Parathyroid adenoma (tissue), 2 donors: ENCODE measurements around the gene GPC6.

Source experiments
- H2AFZ ChIP-seq: fragments of 300-600 bp; sonication (generic); one replicate; pipeline ENCODE4 v1.7.0; 2017; ENCODE audit warnings: antibody characterized with exemption, mild to moderate bottlenecking
- H3K27ac ChIP-seq: fragments of 300-600 bp; sonication (generic); one replicate; pipeline ENCODE4 v1.7.0; 2017
- H3K27me3 ChIP-seq: fragments of 300-600 bp; sonication (generic); one replicate; pipeline ENCODE4 v1.7.0; 2017; ENCODE audit warnings: low read length; ENCODE audit not compliant: control insufficient read depth, insufficient read depth
- H3K36me3 ChIP-seq: fragments of 300-600 bp; sonication (generic); one replicate; pipeline ENCODE4 v1.7.0; 2017; ENCODE audit warnings: low read length; ENCODE audit not compliant: control insufficient read depth, insufficient read depth
- H3K4me1 ChIP-seq: fragments of 300-600 bp; sonication (generic); one replicate; pipeline ENCODE4 v1.7.0; 2017; ENCODE audit warnings: control low read depth
- H3K4me2 ChIP-seq: fragments of 300-600 bp; sonication (generic); one replicate; pipeline ENCODE4 v1.7.0; 2017; ENCODE audit warnings: low read length
- H3K4me3 ChIP-seq: fragments of 300-600 bp; sonication (generic); one replicate; pipeline ENCODE4 v1.7.0; 2017; ENCODE audit warnings: low read depth, low read length
- H3K79me2 ChIP-seq: fragments of 300-600 bp; sonication (generic); one replicate; pipeline ENCODE4 v1.7.0; 2017; ENCODE audit warnings: control low read depth
- H3K9ac ChIP-seq: fragments of 300-600 bp; sonication (generic); one replicate; pipeline ENCODE4 v1.7.0; 2017; ENCODE audit warnings: mild to moderate bottlenecking
- H3K9me3 ChIP-seq: fragments of 300-600 bp; sonication (generic); one replicate; pipeline ENCODE4 v1.7.0; 2017; ENCODE audit warnings: low read length; ENCODE audit not compliant: control insufficient read depth
- TF ChIP-seq, protein P1 (sequence below): fragments of 300-600 bp; sonication (generic); IDR thresholded peaks from one replicate; pipeline ENCODE4 v1.7.0; 2017; ENCODE audit warnings: antibody characterized with exemption, mild to moderate bottlenecking
- donor health status: primary hyperparathyroidism.

Gene GPC6

DNA sequence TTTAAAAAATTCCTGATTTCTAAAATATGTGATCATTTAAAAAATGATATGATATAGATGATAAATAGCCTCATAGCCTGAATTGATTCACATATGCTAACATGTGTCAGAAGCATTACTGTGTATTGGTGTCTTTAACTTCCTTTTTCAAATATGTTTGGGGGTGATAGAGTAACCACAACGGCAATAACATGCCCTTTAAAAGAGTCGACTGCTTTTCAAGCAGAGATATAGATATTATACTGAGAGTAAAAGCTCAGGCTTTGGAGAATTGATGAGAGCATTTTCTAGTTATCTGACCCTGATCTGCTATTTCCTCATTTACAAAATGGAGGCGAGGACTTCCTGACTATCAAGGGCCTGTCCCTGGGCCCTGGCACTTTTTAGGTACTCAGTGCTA lies 992.3 kb downstream of the GPC6 start:
- Histone ChIP-seq H3K9me3 (no peaks in the 10 kb centered on the region), H3K27me3 (no peaks in the 10 kb centered on the region), H3K4me2 (no peak overlapping the region), H3K79me2 (no peaks in the 10 kb centered on the region), H3K27ac (no peak overlapping the region), H3K36me3 (no peaks in the 10 kb centered on the region), H2AFZ (no peak overlapping the region), H3K4me1 (no peaks in the 10 kb centered on the region), H3K4me3 (no peak overlapping the region), H3K9ac (no peak overlapping the region)
- TF ChIP-seq, protein P1, sequence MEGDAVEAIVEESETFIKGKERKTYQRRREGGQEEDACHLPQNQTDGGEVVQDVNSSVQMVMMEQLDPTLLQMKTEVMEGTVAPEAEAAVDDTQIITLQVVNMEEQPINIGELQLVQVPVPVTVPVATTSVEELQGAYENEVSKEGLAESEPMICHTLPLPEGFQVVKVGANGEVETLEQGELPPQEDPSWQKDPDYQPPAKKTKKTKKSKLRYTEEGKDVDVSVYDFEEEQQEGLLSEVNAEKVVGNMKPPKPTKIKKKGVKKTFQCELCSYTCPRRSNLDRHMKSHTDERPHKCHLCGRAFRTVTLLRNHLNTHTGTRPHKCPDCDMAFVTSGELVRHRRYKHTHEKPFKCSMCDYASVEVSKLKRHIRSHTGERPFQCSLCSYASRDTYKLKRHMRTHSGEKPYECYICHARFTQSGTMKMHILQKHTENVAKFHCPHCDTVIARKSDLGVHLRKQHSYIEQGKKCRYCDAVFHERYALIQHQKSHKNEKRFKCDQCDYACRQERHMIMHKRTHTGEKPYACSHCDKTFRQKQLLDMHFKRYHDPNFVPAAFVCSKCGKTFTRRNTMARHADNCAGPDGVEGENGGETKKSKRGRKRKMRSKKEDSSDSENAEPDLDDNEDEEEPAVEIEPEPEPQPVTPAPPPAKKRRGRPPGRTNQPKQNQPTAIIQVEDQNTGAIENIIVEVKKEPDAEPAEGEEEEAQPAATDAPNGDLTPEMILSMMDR, result no peak

DNA sequence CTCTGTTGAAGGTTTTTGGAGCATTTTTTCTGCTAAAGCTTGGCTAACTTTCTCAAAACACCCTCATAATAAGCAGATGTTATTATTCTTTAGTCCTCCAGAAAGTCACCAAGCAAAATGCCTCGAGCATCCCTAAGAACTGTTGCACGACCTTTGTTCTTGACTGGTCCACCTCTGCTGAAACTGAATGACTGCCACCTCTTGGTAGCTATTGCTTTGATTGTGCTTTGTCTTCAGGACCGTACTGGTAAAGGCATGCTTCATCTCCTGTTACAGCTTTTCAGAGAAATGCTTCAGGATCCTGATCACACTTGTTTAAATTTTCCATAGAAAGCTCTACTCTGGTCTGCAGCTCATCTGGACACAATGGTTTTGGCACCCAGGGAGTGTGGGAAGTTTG lies 998.1 kb downstream of the GPC6 start:
- Histone ChIP-seq H3K4me2 (no peak overlapping the region), H3K4me1 (no peaks in the 10 kb centered on the region), H3K27me3 (no peaks in the 10 kb centered on the region), H2AFZ (no peak overlapping the region), H3K27ac (no peak overlapping the region), H3K4me3 (no peak overlapping the region), H3K9me3 (no peaks in the 10 kb centered on the region), H3K9ac (no peak overlapping the region), H3K36me3 (no peaks in the 10 kb centered on the region), H3K79me2 (no peaks in the 10 kb centered on the region)
- TF ChIP-seq, protein P1, result no peak

DNA sequence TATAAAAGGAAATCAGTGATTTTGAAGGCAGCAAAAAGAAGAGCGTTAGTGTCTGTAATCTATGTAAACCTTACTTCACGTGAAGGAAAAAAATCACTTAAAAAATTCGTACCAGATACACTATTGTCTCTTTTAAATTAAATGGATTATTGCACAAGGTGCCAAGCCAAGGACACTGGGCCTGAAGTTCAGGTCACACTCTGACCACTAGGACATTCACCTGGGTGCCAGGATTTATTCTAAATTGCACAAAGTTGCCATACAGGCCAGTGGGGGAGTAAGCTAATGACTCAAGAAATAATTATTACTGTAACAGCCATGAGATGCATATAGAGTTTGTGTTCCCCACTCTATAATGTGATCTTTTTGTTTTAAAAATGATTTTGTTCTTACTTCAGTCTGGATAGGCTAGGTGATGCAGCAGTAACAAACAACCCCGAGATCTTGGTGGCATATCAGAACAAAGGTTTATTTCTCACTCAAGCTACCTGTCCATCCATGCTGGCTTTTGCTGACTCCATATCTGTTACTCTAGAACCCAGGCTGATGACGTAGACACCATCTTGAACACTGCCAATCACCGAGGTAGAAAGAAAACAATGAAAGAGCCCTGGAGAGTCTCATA lies 1000.8 kb downstream of the GPC6 start:
- Histone ChIP-seq H3K27me3 (no peaks in the 10 kb centered on the region), H2AFZ (no peak overlapping the region), H3K4me1 (no peaks in the 10 kb centered on the region), H3K4me2 (no peak overlapping the region), H3K36me3 (no peaks in the 10 kb centered on the region), H3K27ac (no peak overlapping the region), H3K9ac (no peak overlapping the region), H3K79me2 (no peaks in the 10 kb centered on the region), H3K9me3 (no peaks in the 10 kb centered on the region), H3K4me3 (no peak overlapping the region)
- TF ChIP-seq, protein P1, result no peak

DNA sequence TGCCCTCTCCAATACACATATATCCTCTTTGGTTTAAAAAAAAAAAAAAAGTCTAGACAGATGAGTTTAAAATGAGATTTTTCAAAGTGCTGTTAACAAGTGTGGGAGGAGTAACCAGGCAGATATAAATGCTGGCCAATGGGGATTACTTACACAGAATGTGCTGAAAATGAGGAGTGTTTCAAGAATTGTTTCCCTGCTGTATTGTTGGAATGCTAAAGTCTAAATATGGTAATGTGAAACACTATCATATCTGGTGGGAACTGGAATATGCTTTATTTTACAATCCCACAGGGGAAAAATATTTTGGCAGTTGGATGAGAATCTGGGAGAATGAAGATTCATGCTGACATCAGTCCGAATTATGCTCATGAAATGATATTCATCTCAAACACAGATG lies 1002.2 kb downstream of the GPC6 start:
- Histone ChIP-seq H3K79me2 (no peaks in the 10 kb centered on the region), H2AFZ (no peak overlapping the region), H3K4me1 (no peaks in the 10 kb centered on the region), H3K9ac (no peak overlapping the region), H3K27me3 (no peaks in the 10 kb centered on the region), H3K36me3 (no peaks in the 10 kb centered on the region), H3K9me3 (no peaks in the 10 kb centered on the region), H3K4me3 (no peak overlapping the region), H3K27ac (no peak overlapping the region), H3K4me2 (no peak overlapping the region)
- TF ChIP-seq, protein P1, result no peak

DNA sequence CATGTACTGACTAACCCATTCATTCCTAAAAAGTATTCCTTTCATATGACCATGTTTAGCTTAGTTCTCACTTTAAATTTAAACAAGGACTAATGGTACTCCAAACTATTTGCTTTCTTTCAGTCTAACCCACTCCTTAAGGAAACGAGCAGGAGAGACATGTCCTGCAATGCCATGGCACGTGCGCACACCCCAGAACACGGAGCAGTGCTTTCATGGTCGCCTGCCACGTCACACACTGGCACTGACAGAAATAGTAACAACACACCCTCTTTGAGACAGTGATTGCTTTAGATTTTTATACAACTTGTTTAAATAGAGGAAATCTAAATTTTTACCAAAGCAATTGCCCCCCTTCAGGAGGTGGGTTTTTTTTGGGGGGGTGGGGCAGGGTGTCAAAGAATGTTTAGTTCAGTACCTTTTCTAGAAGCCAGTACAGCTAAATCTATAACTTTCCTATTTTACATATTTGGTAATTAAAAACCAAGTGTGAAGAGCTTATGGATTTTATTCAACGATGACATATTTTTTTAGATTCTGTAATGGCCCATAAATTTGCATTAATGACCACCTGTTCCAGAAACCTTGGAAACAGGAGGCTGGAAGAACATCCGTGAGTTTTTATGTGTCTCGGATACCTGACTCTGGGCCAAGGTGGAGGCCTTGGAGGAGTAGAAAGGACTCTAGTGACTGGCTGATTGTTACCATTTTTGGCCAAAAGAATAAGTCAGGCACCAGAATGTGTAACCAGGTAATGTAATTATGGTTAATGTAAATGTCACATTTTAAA lies 1005.7 kb downstream of the GPC6 start:
- Histone ChIP-seq H3K9me3 (no peaks in the 10 kb centered on the region), H3K4me1 (no peaks in the 10 kb centered on the region)

More for the DNA sequence above, 1005.7 kb downstream of the GPC6 start:
- TF ChIP-seq, protein P1, result no peak
- no peak overlapping the region for H2AFZ ChIP-seq
- no peak overlapping the region for H3K4me3 ChIP-seq
- no peak overlapping the region for H3K27ac ChIP-seq
- H3K9ac ChIP-seq, result no peak overlapping the region
- H3K4me2 ChIP-seq, result no peak overlapping the region
- no peaks in the 10 kb centered on the region for H3K27me3 ChIP-seq
- H3K36me3 ChIP-seq, result no peaks in the 10 kb centered on the region
- no peaks in the 10 kb centered on the region for H3K79me2 ChIP-seq
